Measurements from ENCODE around the gene NCKAP5. TPM values are rescaled to one million over a fixed set of nuclear protein-coding genes. Genes with fewer than 3 reads are reported as not detected.

The NCKAP5 gene
- total RNA-seq, 1 experiment from 2014 or later = not detected

GRCh38 chr2:132692816-132693215 lies 875.4 kb downstream of the NCKAP5 start:
- H3K9me3 Mint-ChIP-seq (ENCODE audit: unreplicated experiment) = no peaks in the 10 kb centered on the region
- no peak overlapping the region for H3K4me3 Mint-ChIP-seq (ENCODE audit: unreplicated experiment)
- H3K4me1 Mint-ChIP-seq (ENCODE audit: insufficient read depth, unreplicated experiment) = no peaks in the 10 kb centered on the region
- DNase-seq (ENCODE audit: unreplicated experiment) = no peak
- TF ChIP-seq CTCF (IDR thresholded peaks at IDR 0.05; ENCODE audit: unreplicated experiment) = no peak
- intact Hi-C loops (cut with micrococcal nuclease) = no loop called here
- no peaks in the 10 kb centered on the region for H3K27me3 Mint-ChIP-seq (ENCODE audit: insufficient read depth, unreplicated experiment)
- no TSS peak for BruUV-seq (replicated peaks)
- ChIA-PET CTCF (no interaction called here), POLR2A (no interaction called here)
- H3K27ac Mint-ChIP-seq (ENCODE audit: low read depth, unreplicated experiment) = no peak overlapping the region
- no peaks in the 10 kb centered on the region for H3K36me3 Mint-ChIP-seq (ENCODE audit: insufficient read depth, unreplicated experiment)

- TF ChIP-seq CTCF (IDR thresholded peaks at IDR 0.05; ENCODE audit: unreplicated experiment) = no peak
- Mint-ChIP-seq H3K27me3 (ENCODE audit: insufficient read depth, unreplicated experiment) (no peaks in the 10 kb centered on the region), H3K36me3 (ENCODE audit: insufficient read depth, unreplicated experiment) (no peaks in the 10 kb centered on the region), H3K9me3 (ENCODE audit: unreplicated experiment) (no peaks in the 10 kb centered on the region), H3K27ac (ENCODE audit: low read depth, unreplicated experiment) (no peak overlapping the region), H3K4me1 (ENCODE audit: insufficient read depth, unreplicated experiment) (no peaks in the 10 kb centered on the region), H3K4me3 (ENCODE audit: unreplicated experiment) (no peak overlapping the region)
- intact Hi-C loops (cut with micrococcal nuclease) = no loop called here
- BruUV-seq (replicated peaks) = no TSS peak
- ChIA-PET CTCF (no interaction called here), POLR2A (no interaction called here)
- no peak for DNase-seq (ENCODE audit: unreplicated experiment)
These were observed 876.7 kb downstream of the NCKAP5 start for GRCh38 chr2:132691556-132691955.

GRCh38 chr2:132690664-132691303 lies 877.5 kb downstream of the NCKAP5 start:
- CTCF ChIA-PET = interaction anchor here (0.6 to 0.7 kb wide), 2 partner anchors 399 to 1132 kb away, joined by 3 read pairs; no protein-coding TSS in a partner anchor
- POLR2A ChIA-PET = no interaction called here
- no peaks in the 10 kb centered on the region for H3K36me3 Mint-ChIP-seq (ENCODE audit: insufficient read depth, unreplicated experiment)
- no peaks in the 10 kb centered on the region for H3K9me3 Mint-ChIP-seq (ENCODE audit: unreplicated experiment)
- DNase-seq (ENCODE audit: unreplicated experiment) = no peak
- no peak overlapping the region for H3K27ac Mint-ChIP-seq (ENCODE audit: low read depth, unreplicated experiment)
- TF ChIP-seq CTCF (IDR thresholded peaks at IDR 0.05; ENCODE audit: unreplicated experiment) = no peak
- no peaks in the 10 kb centered on the region for H3K27me3 Mint-ChIP-seq (ENCODE audit: insufficient read depth, unreplicated experiment)
- intact Hi-C loops (cut with micrococcal nuclease) = no loop called here
- H3K4me3 Mint-ChIP-seq (ENCODE audit: unreplicated experiment) = no peak overlapping the region
- BruUV-seq (replicated peaks) = no TSS peak
- no peaks in the 10 kb centered on the region for H3K4me1 Mint-ChIP-seq (ENCODE audit: insufficient read depth, unreplicated experiment)

GRCh38 chr2:132681766-132682165 lies 886.5 kb downstream of the NCKAP5 start:
- TF ChIP-seq CTCF (IDR thresholded peaks at IDR 0.05; ENCODE audit: unreplicated experiment) = no peak
- H3K27ac Mint-ChIP-seq (ENCODE audit: low read depth, unreplicated experiment) = no peak overlapping the region
- POLR2A ChIA-PET = no interaction called here
- H3K9me3 Mint-ChIP-seq (ENCODE audit: unreplicated experiment) = no peaks in the 10 kb centered on the region
- no peaks in the 10 kb centered on the region for H3K36me3 Mint-ChIP-seq (ENCODE audit: insufficient read depth, unreplicated experiment)
- BruUV-seq (replicated peaks) = no TSS peak
- no peaks in the 10 kb centered on the region for H3K4me1 Mint-ChIP-seq (ENCODE audit: insufficient read depth, unreplicated experiment)
- peaks cover 27% of the 10 kb centered on the region for H3K27me3 Mint-ChIP-seq (ENCODE audit: insufficient read depth, unreplicated experiment)
- intact Hi-C loops (cut with micrococcal nuclease) = no loop called here
- no peak for DNase-seq (ENCODE audit: unreplicated experiment)
- CTCF ChIA-PET = no interaction called here
- no peak overlapping the region for H3K4me3 Mint-ChIP-seq (ENCODE audit: unreplicated experiment)

Data from MCF 10A (cell line).